NCI-H2029 (cell line): ENCODE measurements around the gene GYPC.

Experiments used
- DNase-seq: peaks from one replicate; lab custom pipeline; 2025; lab: John Stamatoyannopoulos, UW

Gene GYPC

GRCh38 chr2:126732682-126733245 lies 76.8 kb downstream of the GYPC start:
- DNase-seq = no peak

- no peak for DNase-seq
Measured at GRCh38 chr2:126733795-126734194, 77.8 kb downstream of the GYPC start.

- peak; percentile 7 for DNase-seq
Measured at GRCh38 chr2:126736133-126736874, 80.3 kb downstream of the GYPC start.

GRCh38 chr2:126739141-126739540 lies 83.2 kb downstream of the GYPC start:
- DNase-seq = no peak

GRCh38 chr2:126744640-126745039 lies 88.7 kb downstream of the GYPC start:
- DNase-seq = no peak
